ENCODE results near the gene TRMT112. TPM values are rescaled to one million over a fixed set of nuclear protein-coding genes. Genes with fewer than 3 reads are reported as not detected.

TRMT112 gene
- total and polyA plus RNA-seq, 10 of the 15 experiments (the other 5 are each of a cell fraction or from before 2014, with no cell fraction given), result 212 to 455 (median 308) TPM

DNA sequence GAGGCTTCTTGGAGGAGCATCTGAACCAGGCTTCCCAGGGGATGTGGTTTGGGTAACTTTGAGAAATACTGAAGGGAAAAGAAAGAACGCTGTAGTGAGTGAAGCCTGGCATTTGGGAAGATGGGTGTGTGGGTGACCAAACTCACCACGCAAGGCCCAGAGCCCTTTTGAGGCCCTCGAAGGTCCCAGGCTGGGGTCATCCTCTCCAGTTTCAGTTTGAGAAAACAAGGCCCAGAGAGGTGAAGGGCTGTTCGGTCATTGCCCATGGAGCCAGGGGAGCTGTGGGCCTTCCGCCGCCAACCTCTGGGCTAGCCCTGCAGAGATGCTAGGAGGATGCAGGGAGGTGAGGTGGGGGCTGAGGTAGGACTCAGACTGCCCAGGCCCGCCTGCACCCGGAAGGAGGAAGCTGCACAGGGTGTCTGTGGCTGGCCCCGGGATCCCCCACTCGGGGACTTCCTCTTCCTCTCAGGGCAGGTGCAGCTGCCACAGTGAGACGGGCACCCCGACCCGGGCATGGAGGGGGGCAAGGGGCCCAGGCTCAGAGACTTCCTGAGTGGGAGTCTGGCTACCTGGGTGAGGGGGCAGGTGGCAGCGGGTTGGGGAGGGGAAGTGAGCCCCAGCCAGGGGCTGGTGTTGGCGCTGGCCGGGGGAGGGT, 22.5 kb upstream of the TRMT112 start, which contains the start of gene CCDC88B (continued):
- TF ChIP-seq MTA2 (IDR thresholded peaks at IDR 0.05; ENCODE audit: low read depth) (peak; percentile 72), BHLHE40 (IDR thresholded peaks at IDR 0.05; ENCODE audit: borderline replicate concordance in 1 of 2, low read depth in 2 of 2, low read length in 1 of 2) (peak; percentile 70 to 86), NRF1 (conservative IDR thresholded peaks at IDR 0.05; ENCODE audit: low read depth, low read length) (no peak), POLR2AphosphoS2 (IDR thresholded peaks at IDR 0.05; ENCODE audit: low read depth, low read length) (no peak), CHD1 (IDR thresholded peaks at IDR 0.05; ENCODE audit: low read depth, low read length) (no peak), HCFC1 (IDR thresholded peaks at IDR 0.05; ENCODE audit: low read length) (peak; percentile 40; the same call in 1 of the 2 replicates), PAX8 (IDR thresholded peaks at IDR 0.05) (no peak), ZNF622 (IDR thresholded peaks at IDR 0.05) (no peak), CBFB (IDR thresholded peaks at IDR 0.05; ENCODE audit: low read depth) (peak; percentile 74; the same call in 1 of the 2 replicates), GATAD2B (conservative IDR thresholded peaks at IDR 0.05; ENCODE audit: low read depth) (peak; percentile 96), CBX3 (IDR thresholded peaks at IDR 0.05; ENCODE audit: borderline replicate concordance, low read depth) (no peak), POLR2AphosphoS5 (IDR thresholded peaks at IDR 0.05; ENCODE audit: low read length) (no peak; the same call in none of the 2 replicates), RB1 (IDR thresholded peaks at IDR 0.05; ENCODE audit: borderline replicate concordance) (no peak), CEBPB (IDR thresholded peaks at IDR 0.05; ENCODE audit: borderline replicate concordance in 1 of 2, low read depth in 2 of 2, low read length in 2 of 2) (no peak), EED (IDR thresholded peaks at IDR 0.05; ENCODE audit: low read depth) (0 out of 2 replicates have a peak, but pooled peaks have one; percentile 33), SREBF1 (IDR thresholded peaks at IDR 0.05; ENCODE audit: low read length) (no peak), SMC3 (IDR thresholded peaks at IDR 0.05; ENCODE audit: borderline replicate concordance, low read length) (no peak)
- TF ChIP-seq, protein P1, sequence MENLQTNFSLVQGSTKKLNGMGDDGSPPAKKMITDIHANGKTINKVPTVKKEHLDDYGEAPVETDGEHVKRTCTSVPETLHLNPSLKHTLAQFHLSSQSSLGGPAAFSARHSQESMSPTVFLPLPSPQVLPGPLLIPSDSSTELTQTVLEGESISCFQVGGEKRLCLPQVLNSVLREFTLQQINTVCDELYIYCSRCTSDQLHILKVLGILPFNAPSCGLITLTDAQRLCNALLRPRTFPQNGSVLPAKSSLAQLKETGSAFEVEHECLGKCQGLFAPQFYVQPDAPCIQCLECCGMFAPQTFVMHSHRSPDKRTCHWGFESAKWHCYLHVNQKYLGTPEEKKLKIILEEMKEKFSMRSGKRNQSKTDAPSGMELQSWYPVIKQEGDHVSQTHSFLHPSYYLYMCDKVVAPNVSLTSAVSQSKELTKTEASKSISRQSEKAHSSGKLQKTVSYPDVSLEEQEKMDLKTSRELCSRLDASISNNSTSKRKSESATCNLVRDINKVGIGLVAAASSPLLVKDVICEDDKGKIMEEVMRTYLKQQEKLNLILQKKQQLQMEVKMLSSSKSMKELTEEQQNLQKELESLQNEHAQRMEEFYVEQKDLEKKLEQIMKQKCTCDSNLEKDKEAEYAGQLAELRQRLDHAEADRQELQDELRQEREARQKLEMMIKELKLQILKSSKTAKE (IDR thresholded peaks at IDR 0.05; ENCODE audit: low read depth, poor library complexity, severe bottlenecking), result peak; percentile 62
- TF ChIP-seq, protein P2, sequence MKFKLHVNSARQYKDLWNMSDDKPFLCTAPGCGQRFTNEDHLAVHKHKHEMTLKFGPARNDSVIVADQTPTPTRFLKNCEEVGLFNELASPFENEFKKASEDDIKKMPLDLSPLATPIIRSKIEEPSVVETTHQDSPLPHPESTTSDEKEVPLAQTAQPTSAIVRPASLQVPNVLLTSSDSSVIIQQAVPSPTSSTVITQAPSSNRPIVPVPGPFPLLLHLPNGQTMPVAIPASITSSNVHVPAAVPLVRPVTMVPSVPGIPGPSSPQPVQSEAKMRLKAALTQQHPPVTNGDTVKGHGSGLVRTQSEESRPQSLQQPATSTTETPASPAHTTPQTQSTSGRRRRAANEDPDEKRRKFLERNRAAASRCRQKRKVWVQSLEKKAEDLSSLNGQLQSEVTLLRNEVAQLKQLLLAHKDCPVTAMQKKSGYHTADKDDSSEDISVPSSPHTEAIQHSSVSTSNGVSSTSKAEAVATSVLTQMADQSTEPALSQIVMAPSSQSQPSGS (IDR thresholded peaks at IDR 0.05; ENCODE audit: low read length), result no peak
- TF ChIP-seq, protein P3, sequence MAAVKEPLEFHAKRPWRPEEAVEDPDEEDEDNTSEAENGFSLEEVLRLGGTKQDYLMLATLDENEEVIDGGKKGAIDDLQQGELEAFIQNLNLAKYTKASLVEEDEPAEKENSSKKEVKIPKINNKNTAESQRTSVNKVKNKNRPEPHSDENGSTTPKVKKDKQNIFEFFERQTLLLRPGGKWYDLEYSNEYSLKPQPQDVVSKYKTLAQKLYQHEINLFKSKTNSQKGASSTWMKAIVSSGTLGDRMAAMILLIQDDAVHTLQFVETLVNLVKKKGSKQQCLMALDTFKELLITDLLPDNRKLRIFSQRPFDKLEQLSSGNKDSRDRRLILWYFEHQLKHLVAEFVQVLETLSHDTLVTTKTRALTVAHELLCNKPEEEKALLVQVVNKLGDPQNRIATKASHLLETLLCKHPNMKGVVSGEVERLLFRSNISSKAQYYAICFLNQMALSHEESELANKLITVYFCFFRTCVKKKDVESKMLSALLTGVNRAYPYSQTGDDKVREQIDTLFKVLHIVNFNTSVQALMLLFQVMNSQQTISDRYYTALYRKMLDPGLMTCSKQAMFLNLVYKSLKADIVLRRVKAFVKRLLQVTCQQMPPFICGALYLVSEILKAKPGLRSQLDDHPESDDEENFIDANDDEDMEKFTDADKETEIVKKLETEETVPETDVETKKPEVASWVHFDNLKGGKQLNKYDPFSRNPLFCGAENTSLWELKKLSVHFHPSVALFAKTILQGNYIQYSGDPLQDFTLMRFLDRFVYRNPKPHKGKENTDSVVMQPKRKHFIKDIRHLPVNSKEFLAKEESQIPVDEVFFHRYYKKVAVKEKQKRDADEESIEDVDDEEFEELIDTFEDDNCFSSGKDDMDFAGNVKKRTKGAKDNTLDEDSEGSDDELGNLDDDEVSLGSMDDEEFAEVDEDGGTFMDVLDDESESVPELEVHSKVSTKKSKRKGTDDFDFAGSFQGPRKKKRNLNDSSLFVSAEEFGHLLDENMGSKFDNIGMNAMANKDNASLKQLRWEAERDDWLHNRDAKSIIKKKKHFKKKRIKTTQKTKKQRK (IDR thresholded peaks at IDR 0.05; ENCODE audit: low read depth, low read length), result no peak
- TF ChIP-seq, protein P4, sequence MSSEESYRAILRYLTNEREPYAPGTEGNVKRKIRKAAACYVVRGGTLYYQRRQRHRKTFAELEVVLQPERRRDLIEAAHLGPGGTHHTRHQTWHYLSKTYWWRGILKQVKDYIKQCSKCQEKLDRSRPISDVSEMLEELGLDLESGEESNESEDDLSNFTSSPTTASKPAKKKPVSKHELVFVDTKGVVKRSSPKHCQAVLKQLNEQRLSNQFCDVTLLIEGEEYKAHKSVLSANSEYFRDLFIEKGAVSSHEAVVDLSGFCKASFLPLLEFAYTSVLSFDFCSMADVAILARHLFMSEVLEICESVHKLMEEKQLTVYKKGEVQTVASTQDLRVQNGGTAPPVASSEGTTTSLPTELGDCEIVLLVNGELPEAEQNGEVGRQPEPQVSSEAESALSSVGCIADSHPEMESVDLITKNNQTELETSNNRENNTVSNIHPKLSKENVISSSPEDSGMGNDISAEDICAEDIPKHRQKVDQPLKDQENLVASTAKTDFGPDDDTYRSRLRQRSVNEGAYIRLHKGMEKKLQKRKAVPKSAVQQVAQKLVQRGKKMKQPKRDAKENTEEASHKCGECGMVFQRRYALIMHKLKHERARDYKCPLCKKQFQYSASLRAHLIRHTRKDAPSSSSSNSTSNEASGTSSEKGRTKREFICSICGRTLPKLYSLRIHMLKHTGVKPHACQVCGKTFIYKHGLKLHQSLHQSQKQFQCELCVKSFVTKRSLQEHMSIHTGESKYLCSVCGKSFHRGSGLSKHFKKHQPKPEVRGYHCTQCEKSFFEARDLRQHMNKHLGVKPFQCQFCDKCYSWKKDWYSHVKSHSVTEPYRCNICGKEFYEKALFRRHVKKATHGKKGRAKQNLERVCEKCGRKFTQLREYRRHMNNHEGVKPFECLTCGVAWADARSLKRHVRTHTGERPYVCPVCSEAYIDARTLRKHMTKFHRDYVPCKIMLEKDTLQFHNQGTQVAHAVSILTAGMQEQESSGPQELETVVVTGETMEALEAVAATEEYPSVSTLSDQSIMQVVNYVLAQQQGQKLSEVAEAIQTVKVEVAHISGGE (CRISPR knock-in tag; IDR thresholded peaks at IDR 0.05), result peak; percentile 54; the same call in 1 of the 2 replicates

All from GM12878 (cell line).